Measurements from ENCODE around the gene PPP6R2. TPM values are rescaled to one million over a fixed set of nuclear protein-coding genes. Genes with fewer than 3 reads are reported as not detected.

Gene PPP6R2
- total and polyA plus RNA-seq, 9 of the 15 experiments (the other 6 are each of a cell fraction or from before 2014, with no cell fraction given), result 0.32 to 39.8 (median 21.4) TPM

DNA sequence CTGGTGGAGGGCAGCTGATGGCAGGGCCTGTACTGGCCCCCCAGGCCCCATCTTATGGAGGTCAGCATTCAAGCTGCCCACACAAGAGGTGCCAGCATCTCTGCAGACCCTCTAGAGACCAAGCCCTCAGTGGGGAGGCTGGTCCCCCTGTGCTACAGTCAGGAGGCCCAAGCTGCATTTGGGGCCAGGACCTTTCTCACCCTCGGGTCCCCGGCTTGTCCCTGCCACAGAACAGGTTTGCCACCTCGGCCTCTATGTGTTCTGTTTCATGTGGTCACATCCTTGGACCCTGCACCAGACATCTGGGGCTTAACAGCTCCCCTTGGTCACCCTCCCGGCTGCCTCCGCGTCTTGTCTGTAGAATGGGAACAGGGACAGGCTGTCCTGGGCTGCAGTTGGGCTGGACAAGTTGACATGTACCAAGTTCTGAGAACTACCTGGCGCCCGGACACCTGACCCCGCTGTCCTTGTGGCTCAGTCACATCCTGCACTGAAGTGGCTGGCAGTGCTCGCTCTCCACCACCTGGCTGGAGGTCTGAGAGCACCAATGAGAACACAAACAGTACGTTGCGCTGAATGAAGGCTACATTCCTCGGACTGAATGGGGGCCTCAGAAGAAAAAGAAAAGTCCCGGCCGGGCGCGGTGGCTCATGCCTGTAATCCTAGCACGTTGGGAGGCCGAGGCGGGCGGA is 33.0 kb upstream of the PPP6R2 start:
- no peaks in the 10 kb centered on the region for H4K20me1 ChIP-seq (replicated peaks; ENCODE audit: control insufficient read depth, insufficient read depth, low read length)
- H3K27me3 ChIP-seq (ENCODE audit: control insufficient read depth in 2 of 2, insufficient read depth in 2 of 2, low read length in 2 of 2), result no peaks in the 10 kb centered on the region
- ATAC-seq (no peak), DNase-seq (ENCODE audit: extremely low read depth in 1 of 4, low spot score in 3 of 4) (no peak), FAIRE-seq (no peak)
- CTCF ChIA-PET (ENCODE audit: low intra/inter-chr PET ratio), result no interaction called here
- intact Hi-C loops (cut with micrococcal nuclease), result no loop called here
- WGBS (ENCODE audit: insufficient coverage, low coverage, missing lambda C conversion rate), result 77% methylated on average over 11 of the region's 21 CpGs
- H3K4me3 ChIP-seq, result no peak overlapping the region
- H3K4me1 ChIP-seq (replicated peaks in 1 of 2; ENCODE audit: control insufficient read depth in 2 of 2, insufficient read depth in 2 of 2, low read length in 2 of 2), result peaks cover 25 to 86% of the 10 kb centered on the region in 2 experiments
- peaks cover 20% of the 10 kb centered on the region for H3K79me2 ChIP-seq (ENCODE audit: control insufficient read depth, insufficient read depth, low read length)
- POLR2A ChIA-PET, result interaction anchor here (1.3 kb wide), 1 partner anchor 9 kb away, joined by 3 read pairs; no protein-coding TSS in a partner anchor
- in situ Hi-C loops (cut with MboI), result no loop called here
- H3K9me1 ChIP-seq (ENCODE audit: control insufficient read depth, insufficient read depth, low read length), result no peaks in the 10 kb centered on the region
- H3K4me2 ChIP-seq (ENCODE audit: insufficient read depth, low read length), result no peak overlapping the region
- no peaks in the 10 kb centered on the region for H3K36me3 ChIP-seq (ENCODE audit: control insufficient read depth, insufficient read depth, low read length)
- H3K9ac ChIP-seq (ENCODE audit: insufficient read depth in 1 of 2, low read depth in 2 of 2, low read length in 2 of 2), result no peak overlapping the region; a peak in 1 of 4 replicates
- H2AFZ ChIP-seq (ENCODE audit: low read depth, low read length), result no peak overlapping the region
- no peak overlapping the region for H3K27ac ChIP-seq (ENCODE audit: extremely low read depth, low read depth, low read length)
- TF ChIP-seq KLF6 (CRISPR knock-in tag; IDR thresholded peaks at IDR 0.05; ENCODE audit: borderline replicate concordance) (no peak), ZNF644 (tag; IDR thresholded peaks at IDR 0.05; ENCODE audit: low read depth) (no peak)
- BruUV-seq (replicated peaks), result no TSS peak
- H3K9me3 ChIP-seq (replicated peaks; ENCODE audit: control insufficient read depth, insufficient read depth, low read depth, low read length), result no peaks in the 10 kb centered on the region

GRCh38 chr22:50310949-50311444 is 32.1 kb upstream of the PPP6R2 start:
- DNase-seq (ENCODE audit: extremely low read depth in 1 of 4, low spot score in 3 of 4), result no peak
- Histone ChIP-seq H3K9ac (ENCODE audit: insufficient read depth in 1 of 2, low read depth in 2 of 2, low read length in 2 of 2) (peak overlapping the region in 1 of 2 experiments; percentile 17; a peak in 1 of 4 replicates), H4K20me1 (replicated peaks; ENCODE audit: control insufficient read depth, insufficient read depth, low read length) (no peaks in the 10 kb centered on the region), H3K4me1 (replicated peaks in 1 of 2; ENCODE audit: control insufficient read depth in 2 of 2, insufficient read depth in 2 of 2, low read length in 2 of 2) (peaks cover 18 to 85% of the 10 kb centered on the region in 2 experiments), H3K9me3 (replicated peaks; ENCODE audit: control insufficient read depth, insufficient read depth, low read depth, low read length) (no peaks in the 10 kb centered on the region), H3K79me2 (ENCODE audit: control insufficient read depth, insufficient read depth, low read length) (peaks cover 11% of the 10 kb centered on the region), H3K4me3 (no peak overlapping the region), H3K36me3 (ENCODE audit: control insufficient read depth, insufficient read depth, low read length) (no peaks in the 10 kb centered on the region), H3K27ac (ENCODE audit: extremely low read depth, low read depth, low read length) (no peak overlapping the region), H3K4me2 (ENCODE audit: insufficient read depth, low read length) (no peak overlapping the region), H3K27me3 (ENCODE audit: control insufficient read depth in 2 of 2, insufficient read depth in 2 of 2, low read length in 2 of 2) (no peaks in the 10 kb centered on the region), H3K9me1 (ENCODE audit: control insufficient read depth, insufficient read depth, low read length) (no peaks in the 10 kb centered on the region), H2AFZ (ENCODE audit: low read depth, low read length) (no peak overlapping the region)
- ChIA-PET POLR2A (no interaction called here), CTCF (ENCODE audit: low intra/inter-chr PET ratio) (no interaction called here)
- FAIRE-seq, result no peak
- intact Hi-C loops (cut with micrococcal nuclease), result no loop called here
- no TSS peak for BruUV-seq (replicated peaks)
- WGBS (ENCODE audit: insufficient coverage, low coverage, missing lambda C conversion rate), result 72% methylated on average over 10 of the region's 16 CpGs
- in situ Hi-C loops (cut with MboI), result no loop called here
- ATAC-seq, result no peak
- TF ChIP-seq ZBTB1 (CRISPR knock-in tag; IDR thresholded peaks at IDR 0.05; ENCODE audit: borderline replicate concordance, low read depth), result no peak
- no peak for TF ChIP-seq BCLAF1 (IDR thresholded peaks at IDR 0.05; ENCODE audit: borderline replicate concordance in 1 of 2, control insufficient read depth in 1 of 2, low read depth in 2 of 2, low read length in 1 of 2)
- TF ChIP-seq SRF (CRISPR knock-in tag; IDR thresholded peaks at IDR 0.05), result no peak
- no peak for TF ChIP-seq POLR2G (IDR thresholded peaks at IDR 0.05; ENCODE audit: low read depth, low read length)
- no peak for TF ChIP-seq ELK3 (CRISPR knock-in tag; IDR thresholded peaks at IDR 0.05)
- no peak for TF ChIP-seq CEBPG (CRISPR knock-in tag; IDR thresholded peaks at IDR 0.05)
- TF ChIP-seq CEBPG (tag; conservative IDR thresholded peaks at IDR 0.05 in 1 of 2, IDR thresholded peaks at IDR 0.05 in 1 of 2), result no peak
